DND-41 (cell line): ENCODE measurements around the gene CHD1L.

Source experiments
- ATAC-seq: fragments of 200-7000 bp; cut with Tn5 transposase; 3 replicates; pipeline ENCODE4 v1.9.1; 2021; ENCODE audit warnings: low read depth; ENCODE audit not compliant: insufficient read depth
- DNase-seq: peaks from one replicate; pipeline ENCODE4 v3.0.0-alpha.2; 2020
- H2AFZ ChIP-seq: 2 replicates; pipeline ENCODE4 v1.6.0; 2012; ENCODE audit warnings: low read depth, low read length
- H3K27ac ChIP-seq: 2 replicates; pipeline ENCODE4 v1.5.1; 2012; ENCODE audit warnings: low read length, inconsistent platforms
- H3K27me3 ChIP-seq: fragments of 200-600 bp; sonication (generic); 2 replicates; pipeline ENCODE4 v1.6.0; 2012; ENCODE audit warnings: low read length, mild to moderate bottlenecking, inconsistent platforms; ENCODE audit not compliant: insufficient read depth, poor library complexity
- H3K36me3 ChIP-seq: 2 replicates; pipeline ENCODE4 v1.5.1; 2012; ENCODE audit warnings: low read length, inconsistent platforms; ENCODE audit not compliant: insufficient read depth
- H3K4me1 ChIP-seq: 2 replicates; pipeline ENCODE4 v1.5.1; 2012; ENCODE audit warnings: mild to moderate bottlenecking, low read length; ENCODE audit not compliant: insufficient read depth
- H3K4me2 ChIP-seq: 2 replicates; pipeline ENCODE4 v1.6.0; 2012; ENCODE audit warnings: mild to moderate bottlenecking, moderate library complexity, low read length, inconsistent platforms; ENCODE audit not compliant: insufficient read depth
- H3K4me3 ChIP-seq, 2 experiments: fragments of 200-600 bp in 1 of 2; shearing (Covaris generic) in 1 of 2; 2 replicates each; pipeline ENCODE4 v1.5.1; 2012 to 2016; ENCODE audit warnings: inconsistent platforms in 2 of 2, low read length in 2 of 2, mild to moderate bottlenecking in 2 of 2, low read depth in 1 of 2, moderate library complexity in 1 of 2
- H3K79me2 ChIP-seq: 2 replicates; pipeline ENCODE4 v1.6.0; 2012; ENCODE audit warnings: low read length, inconsistent platforms; ENCODE audit not compliant: insufficient read depth
- H3K9ac ChIP-seq: 2 replicates; pipeline ENCODE4 v1.6.0; 2012; ENCODE audit warnings: low read depth, mild to moderate bottlenecking, inconsistent platforms, low read length, moderate library complexity
- H3K9me3 ChIP-seq: 2 replicates; pipeline ENCODE4 v1.5.1; 2012; ENCODE audit warnings: low read length, moderate library complexity, mild to moderate bottlenecking, inconsistent platforms; ENCODE audit not compliant: insufficient read depth, severe bottlenecking
- H4K20me1 ChIP-seq: 2 replicates; pipeline ENCODE4 v1.6.0; 2012; ENCODE audit warnings: low read length; ENCODE audit not compliant: insufficient read depth
- EZH2 ChIP-seq: IDR thresholded peaks from 3 replicates; pipeline ENCODE4 v1.6.1; 2012; ENCODE audit warnings: borderline replicate concordance, low read depth, mild to moderate bottlenecking, moderate library complexity, low read length, inconsistent platforms; ENCODE audit not compliant: severe bottlenecking
- TF ChIP-seq, protein P1 (sequence below): IDR thresholded peaks from 2 replicates; pipeline ENCODE4 v1.5.1; 2012; ENCODE audit warnings: borderline replicate concordance, low read length, moderate library complexity, mild to moderate bottlenecking; ENCODE audit not compliant: poor library complexity, severe bottlenecking; ENCODE audit errors: extremely low read depth

CHD1L gene

GRCh38 chr1:147235822-147236221, 6.7 kb upstream of the CHD1L start:
- TF ChIP-seq EZH2: no peak
- TF ChIP-seq, protein P1, sequence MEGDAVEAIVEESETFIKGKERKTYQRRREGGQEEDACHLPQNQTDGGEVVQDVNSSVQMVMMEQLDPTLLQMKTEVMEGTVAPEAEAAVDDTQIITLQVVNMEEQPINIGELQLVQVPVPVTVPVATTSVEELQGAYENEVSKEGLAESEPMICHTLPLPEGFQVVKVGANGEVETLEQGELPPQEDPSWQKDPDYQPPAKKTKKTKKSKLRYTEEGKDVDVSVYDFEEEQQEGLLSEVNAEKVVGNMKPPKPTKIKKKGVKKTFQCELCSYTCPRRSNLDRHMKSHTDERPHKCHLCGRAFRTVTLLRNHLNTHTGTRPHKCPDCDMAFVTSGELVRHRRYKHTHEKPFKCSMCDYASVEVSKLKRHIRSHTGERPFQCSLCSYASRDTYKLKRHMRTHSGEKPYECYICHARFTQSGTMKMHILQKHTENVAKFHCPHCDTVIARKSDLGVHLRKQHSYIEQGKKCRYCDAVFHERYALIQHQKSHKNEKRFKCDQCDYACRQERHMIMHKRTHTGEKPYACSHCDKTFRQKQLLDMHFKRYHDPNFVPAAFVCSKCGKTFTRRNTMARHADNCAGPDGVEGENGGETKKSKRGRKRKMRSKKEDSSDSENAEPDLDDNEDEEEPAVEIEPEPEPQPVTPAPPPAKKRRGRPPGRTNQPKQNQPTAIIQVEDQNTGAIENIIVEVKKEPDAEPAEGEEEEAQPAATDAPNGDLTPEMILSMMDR: no peak
- no peaks in the 10 kb centered on the region for H3K36me3 ChIP-seq
- no peak overlapping the region for H3K9ac ChIP-seq
- no peaks in the 10 kb centered on the region for H3K4me1 ChIP-seq
- H3K27ac ChIP-seq: no peak overlapping the region
- ATAC-seq (no peak), DNase-seq (no peak)
- no peaks in the 10 kb centered on the region for H3K27me3 ChIP-seq
- no peak overlapping the region for H2AFZ ChIP-seq
- H3K4me2 ChIP-seq: no peak overlapping the region
- H3K4me3 ChIP-seq: no peak overlapping the region
- no peaks in the 10 kb centered on the region for H3K79me2 ChIP-seq
- peaks cover 27% of the 10 kb centered on the region for H3K9me3 ChIP-seq
- H4K20me1 ChIP-seq: no peaks in the 10 kb centered on the region

GRCh38 chr1:147236448-147236847, 6.0 kb upstream of the CHD1L start:
- Histone ChIP-seq H3K9ac (no peak overlapping the region), H3K36me3 (no peaks in the 10 kb centered on the region), H2AFZ (no peak overlapping the region), H3K27me3 (no peaks in the 10 kb centered on the region), H3K9me3 (peaks cover 27% of the 10 kb centered on the region), H3K4me2 (no peak overlapping the region), H3K79me2 (no peaks in the 10 kb centered on the region), H3K27ac (no peak overlapping the region), H3K4me3 (no peak overlapping the region), H4K20me1 (no peaks in the 10 kb centered on the region), H3K4me1 (peaks cover under 1% of the 10 kb centered on the region)
- no peak for ATAC-seq
- DNase-seq: no peak
- TF ChIP-seq EZH2: no peak
- TF ChIP-seq, protein P1: no peak

DNA sequence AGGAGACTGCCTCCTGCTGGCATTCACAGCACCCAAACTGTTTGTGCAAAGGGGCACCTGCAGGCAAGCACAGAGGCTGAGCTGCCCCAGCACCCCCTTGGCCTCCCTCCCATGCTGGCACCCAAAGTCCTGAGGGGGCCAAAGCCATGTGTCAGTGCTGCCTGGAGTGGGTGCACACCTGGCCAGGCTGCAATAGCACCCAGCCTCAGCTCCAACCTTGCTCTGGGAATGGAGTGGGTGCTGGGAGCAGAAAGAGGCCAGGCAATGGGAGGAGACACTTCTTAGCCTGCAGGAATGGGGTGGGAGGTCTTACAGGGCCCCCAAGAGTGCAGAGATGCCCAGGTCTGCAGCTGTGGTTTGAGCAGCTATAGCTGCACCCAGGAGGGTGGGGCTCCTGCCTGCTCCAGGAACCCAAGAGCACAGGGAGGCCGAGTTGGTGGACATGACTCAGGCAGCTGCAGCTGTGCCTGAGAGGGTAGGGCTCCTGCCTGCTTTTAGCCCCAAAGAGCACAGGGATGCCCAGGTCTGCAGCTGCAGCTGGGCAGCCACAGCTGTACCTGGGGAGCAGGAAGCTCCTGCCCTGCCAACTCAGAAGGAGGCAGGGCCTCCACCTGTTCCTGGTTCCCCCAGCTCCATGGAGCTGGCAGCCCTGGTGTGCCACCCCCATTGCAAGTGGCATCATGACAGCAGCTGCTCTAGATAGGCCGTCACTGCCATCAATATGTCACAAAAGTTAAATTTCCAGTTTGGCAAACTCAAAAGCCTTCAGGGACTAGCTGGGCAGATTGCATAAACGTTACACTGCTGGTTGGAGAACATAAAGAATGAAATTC, 5.3 kb upstream of the CHD1L start:
- Histone ChIP-seq H4K20me1 (no peaks in the 10 kb centered on the region), H3K4me3 (no peak overlapping the region), H3K4me1 (peaks cover 8% of the 10 kb centered on the region), H3K27me3 (no peaks in the 10 kb centered on the region), H3K4me2 (no peak overlapping the region), H3K9ac (no peak overlapping the region), H3K79me2 (no peaks in the 10 kb centered on the region), H3K9me3 (peaks cover 23% of the 10 kb centered on the region), H2AFZ (no peak overlapping the region), H3K27ac (no peak overlapping the region), H3K36me3 (no peaks in the 10 kb centered on the region)
- DNase-seq: no peak
- TF ChIP-seq, protein P1: no peak
- no peak for TF ChIP-seq EZH2
- no peak for ATAC-seq
